HL-60/S4 treated with phorbol 12-myristate 13-acetate at 8.2 ng/mL for 4 days and 3 days (cell line): ENCODE data around the gene PGP.

Experiments used
- in situ Hi-C: fragments of 300-500 bp; cut with MboI; formaldehyde crosslinking; loops from 2 replicates; pipeline ENCODE4 v1.15.0; 2022; ENCODE audit warnings: low sequenced_read_pairs

PGP gene

DNA sequence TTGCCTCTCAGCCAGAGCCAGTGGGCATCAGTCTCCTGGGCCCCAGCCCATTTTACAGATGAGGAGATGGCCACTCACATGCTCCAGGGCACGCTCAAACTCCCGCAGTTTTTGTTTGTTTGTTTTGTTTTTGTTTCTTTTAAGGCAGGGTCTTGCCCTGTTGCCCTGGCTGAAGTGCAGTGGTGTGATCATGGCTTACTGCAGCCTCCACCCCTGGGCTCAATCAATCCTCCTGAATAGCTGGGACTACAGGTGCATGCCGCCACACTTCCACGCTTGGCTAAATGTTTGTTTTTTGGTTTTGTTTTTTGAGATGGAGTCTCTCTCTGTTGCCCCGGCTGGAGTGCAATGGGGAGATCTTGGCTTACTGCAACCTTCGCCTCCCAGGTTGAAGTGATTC, 12.3 kb upstream of the PGP start:
- in situ Hi-C loops, result loop anchor here (25.0 kb wide), 1 partner anchor 90 kb away; the partner anchor contains the start of genes PKD1 and RAB26

GRCh38 chr16:2226245-2226793, 11.7 kb upstream of the PGP start:
- in situ Hi-C loops, result loop anchor here (25.0 kb wide), 1 partner anchor 89 kb away; the partner anchor contains the start of genes PKD1 and RAB26

- in situ Hi-C loops, result no loop called here
Measured at GRCh38 chr16:2223942-2224486, 9.4 kb upstream of the PGP start.

DNA sequence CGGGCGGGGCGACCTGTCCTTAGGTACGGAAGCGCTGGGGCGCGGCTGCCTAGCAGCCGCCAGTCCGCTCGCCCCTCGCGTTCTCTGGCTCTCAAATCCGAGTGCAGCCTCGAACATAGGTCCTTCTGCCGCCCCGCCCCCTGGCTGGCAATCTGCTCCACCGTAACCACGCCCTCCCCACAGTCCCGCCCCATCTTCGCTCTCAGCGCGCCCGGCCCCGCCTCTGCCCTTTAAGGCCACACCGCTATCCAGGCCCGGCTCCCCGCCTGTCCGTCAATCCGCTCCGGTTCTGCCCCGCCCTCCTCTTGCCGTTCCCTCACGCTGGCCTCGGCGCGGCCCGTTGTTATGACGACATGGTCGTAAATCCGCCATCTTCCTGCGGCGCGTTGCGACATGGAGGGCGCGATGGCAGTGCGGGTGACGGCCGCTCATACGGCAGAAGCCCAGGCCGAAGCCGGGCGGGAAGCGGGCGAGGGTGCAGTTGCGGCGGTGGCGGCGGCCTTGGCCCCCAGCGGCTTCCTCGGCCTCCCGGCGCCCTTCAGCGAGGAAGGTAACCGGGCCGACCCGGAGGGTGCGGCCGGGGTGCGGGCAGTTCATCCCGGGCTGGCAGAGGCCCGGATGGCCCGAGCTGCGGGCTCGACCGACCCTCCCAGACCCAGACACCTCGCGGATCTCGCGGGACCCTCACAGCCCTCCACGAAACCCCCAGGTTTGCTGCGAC, 8.7 kb upstream of the PGP start, which contains the start of gene E4F1:
TSS of gene E4F1 (plus strand) at position 371 of the 721 bp plus-strand sequence. CDS start at position 394, 23 bp downstream.
- in situ Hi-C loops, result no loop called here

DNA sequence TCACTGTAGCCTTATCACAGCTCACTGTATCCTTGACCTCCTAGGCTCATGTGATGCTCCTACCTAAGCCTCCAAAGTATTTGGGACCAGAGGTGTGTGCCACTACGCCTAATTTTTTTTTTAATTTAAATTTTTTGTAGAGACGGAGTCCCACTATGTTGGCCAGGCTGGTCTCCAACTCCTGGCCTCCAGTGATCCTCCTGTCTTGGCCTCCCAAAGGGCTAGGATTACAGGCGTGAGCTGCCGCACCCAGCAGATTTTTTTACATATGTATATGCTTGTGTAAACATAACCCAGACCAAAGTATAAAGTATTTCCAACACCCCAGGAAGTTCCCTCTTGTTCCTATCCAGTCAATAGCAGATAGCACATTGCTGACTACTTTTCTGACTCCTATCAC, 1.7 kb upstream of the PGP start:
- in situ Hi-C loops, result no loop called here

DNA sequence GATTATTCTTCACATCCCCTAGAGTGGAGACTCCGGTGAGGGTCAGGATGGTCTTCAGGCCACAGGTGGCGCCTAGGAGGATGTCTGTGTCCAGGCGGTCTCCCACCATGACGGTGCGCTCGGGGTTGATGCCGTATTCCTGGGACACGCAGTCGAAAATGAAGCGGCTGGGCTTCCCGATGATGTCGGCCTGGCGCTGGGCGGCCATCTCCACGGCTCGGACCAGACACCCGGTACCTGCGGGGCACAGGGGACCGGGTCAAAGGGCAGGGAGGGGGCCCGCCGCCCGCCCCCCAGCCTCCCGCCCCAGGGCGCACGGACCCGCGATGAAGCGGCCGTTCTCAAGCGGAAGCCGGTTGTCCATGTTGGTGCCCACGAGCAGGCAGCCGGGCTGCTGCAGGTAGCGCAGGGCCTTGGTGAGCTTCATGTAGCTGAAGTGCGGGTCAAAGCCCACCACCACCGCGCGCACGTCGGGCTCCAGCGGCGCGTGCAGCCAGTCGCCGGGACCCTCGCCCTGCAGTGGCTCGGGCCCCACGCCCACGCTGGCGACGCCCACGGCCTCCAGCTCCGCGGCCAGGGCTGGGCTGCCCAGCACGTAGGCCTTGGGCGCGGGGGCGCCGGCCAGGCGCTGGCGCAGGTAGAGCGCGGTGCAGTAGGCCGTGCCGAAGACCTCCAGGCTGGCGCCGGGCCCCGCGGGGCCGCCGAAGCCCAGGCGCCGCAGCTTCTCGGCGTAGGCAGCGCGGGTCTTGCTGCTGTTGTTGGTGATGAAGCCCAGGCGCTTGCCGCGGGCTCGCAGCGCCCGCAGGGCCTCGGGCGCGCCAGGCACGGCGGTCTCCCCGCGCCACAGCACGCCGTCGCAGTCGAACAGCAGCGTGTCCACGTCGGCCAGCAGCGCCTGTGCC, 572 bp downstream of the PGP start:
- in situ Hi-C loops, result no loop called here

DNA sequence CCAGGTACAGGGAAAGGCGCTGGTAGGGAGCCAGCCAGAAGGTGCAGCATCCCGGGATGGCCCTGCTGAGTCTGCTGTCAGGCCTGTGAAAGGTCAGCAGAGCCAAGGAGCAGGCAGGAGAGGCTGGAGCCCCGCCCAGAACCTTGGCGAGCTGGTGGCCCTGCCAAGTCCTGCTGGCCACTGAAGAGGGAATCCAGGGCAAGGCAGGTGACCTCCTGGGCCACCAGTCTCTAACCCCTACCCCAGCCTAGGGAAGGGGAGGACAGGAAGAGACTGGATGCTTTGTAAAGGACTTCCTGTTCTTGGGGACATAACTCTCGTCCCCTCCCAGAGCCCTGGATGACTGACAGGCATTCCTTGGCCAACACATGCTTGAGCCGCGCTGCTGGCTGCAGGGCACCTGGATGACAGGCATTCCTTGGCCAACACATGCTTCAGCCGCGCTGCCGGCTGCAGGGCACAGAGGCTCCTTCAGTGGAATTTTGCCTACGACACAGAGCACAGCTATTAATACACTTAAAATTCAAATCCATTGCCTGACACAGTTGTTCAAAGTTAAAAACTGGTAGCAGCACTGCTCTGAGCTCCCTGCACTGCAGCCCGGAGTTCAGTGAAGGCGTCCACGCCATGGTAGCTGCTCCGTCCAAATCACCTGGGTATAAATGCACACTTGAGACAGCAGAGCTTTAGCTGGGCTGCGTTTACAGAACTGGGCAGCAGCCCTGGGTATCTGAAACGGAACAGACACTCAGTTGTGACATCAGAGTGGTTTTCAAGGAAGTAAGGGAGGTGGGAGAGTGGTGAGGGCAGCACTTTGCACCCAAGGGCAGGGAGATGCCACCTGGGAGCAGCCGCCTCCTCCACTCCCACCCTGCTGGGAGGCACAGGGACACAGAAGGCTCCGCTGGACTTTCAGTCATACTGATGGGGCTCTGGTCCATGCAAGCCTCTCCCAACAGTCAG, 2.0 kb downstream of the PGP start:
- in situ Hi-C loops, result no loop called here

DNA sequence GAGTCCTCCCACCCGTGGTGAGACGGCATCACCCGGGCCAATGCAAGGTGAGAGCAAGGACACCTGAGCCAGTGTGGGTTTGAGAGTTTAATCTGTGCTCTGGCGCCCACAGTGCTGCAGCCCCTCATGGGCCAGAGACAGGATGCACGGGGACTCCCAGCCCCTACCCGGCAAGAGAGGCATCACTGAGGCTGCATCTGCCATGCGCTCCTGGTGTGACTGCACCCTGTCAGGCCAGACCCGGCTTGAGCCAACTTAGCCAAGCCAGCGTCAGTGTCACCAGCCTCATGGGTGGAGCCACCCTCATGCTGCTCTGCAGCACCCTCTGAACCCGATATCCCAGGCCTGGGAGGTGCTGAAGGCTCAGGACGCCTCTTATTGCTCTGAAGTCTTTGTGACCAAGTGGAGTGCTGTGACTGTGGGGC, 2.7 kb downstream of the PGP start:
- in situ Hi-C loops, result no loop called here

GRCh38 chr16:2210386-2211365, 4.0 kb downstream of the PGP start, which contains the start of gene BRICD5:
Gene BRICD5 (minus strand): TSS chr16:2210863. CDS start chr16:2210833, 30 bp downstream.
- in situ Hi-C loops, result no loop called here

DNA sequence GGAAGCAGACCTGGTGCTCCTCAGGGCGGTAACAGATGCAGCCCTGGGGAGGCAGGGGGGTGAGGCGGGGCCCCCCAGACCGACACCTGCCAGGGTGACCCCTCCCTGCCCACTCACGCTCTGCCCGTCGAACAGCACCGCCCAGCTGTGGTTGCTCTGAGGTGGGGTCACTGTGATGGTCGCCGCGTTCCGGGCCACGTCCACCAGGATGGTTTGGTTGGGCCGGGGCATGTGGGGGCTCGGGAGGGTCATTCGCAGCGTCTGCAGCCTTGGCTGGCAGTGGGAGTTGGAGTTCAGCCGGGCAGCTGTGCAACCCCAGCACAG, 4.7 kb downstream of the PGP start:
- in situ Hi-C loops, result no loop called here

- in situ Hi-C loops, result no loop called here
Measured at GRCh38 chr16:2209258-2210008, 5.2 kb downstream of the PGP start.

GRCh38 chr16:2208772-2209171, 5.9 kb downstream of the PGP start:
- in situ Hi-C loops, result no loop called here

- in situ Hi-C loops, result no loop called here
Measured at GRCh38 chr16:2208308-2208707, 6.3 kb downstream of the PGP start.

DNA sequence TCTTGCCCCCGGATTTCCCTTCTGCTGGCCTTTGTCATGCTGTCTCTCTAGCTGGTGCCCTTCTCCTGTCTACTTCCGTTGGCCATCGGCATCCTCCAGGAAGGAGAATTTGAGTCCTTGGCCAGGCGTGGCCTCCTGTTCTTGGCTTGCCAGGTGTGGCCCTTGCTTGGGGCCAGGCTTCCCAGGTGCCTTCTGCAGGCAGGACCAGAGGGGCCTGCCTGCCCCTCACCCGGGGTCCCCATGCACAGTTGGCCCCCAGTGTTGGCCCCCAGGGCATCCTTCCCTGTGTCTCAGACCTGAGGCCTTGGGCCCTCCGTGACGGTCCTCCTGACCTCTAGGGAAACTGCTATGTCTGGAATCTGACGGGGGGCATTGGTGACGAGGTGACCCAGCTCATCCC, 6.8 kb downstream of the PGP start:
- in situ Hi-C loops, result no loop called here

DNA sequence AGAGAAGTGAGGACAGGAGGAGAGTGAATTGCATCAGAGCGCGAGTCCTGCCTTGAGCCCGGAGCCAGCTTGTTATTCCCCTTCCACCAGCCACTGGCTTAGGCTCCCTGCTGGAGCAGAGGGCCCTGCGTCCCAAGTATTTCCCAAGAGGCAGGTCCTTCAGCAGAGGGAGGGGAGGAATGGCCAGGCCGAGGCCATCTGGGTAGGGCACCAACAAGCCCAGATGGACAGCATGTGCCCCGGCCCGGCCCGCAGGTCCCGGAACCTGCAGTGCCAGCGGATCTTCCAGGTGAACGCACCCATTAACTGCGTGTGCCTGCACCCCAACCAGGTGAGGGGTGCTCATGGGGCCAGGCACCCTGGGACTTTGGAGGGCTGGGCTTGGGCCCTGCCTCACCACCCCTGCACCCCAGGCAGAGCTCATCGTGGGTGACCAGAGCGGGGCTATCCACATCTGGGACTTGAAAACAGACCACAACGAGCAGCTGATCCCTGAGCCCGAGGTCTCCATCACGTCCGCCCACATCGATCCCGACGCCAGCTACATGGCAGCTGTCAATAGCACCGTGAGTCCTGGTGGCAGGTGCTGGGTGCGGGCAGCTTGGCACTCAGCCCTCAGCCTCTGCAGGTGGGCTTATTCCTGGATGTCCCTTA, 7.7 kb downstream of the PGP start:
- in situ Hi-C loops, result no loop called here

DNA sequence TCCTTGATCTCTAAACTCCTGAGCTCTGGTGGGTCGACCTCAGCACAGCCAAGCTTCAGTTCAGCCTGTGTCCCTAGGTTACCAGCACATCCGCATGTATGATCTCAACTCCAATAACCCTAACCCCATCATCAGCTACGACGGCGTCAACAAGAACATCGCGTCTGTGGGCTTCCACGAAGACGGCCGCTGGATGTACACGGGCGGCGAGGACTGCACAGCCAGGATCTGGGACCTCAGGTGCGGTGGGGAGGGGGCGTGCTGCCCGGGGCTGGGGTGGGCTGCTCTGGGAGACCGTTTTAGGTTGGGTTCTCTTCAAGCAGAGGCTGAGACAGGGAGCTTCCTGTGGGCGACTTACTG, 8.2 kb downstream of the PGP start:
- in situ Hi-C loops, result no loop called here

- in situ Hi-C loops, result no loop called here
Measured at GRCh38 chr16:2205967-2206313, 8.7 kb downstream of the PGP start.
